Measurements from ENCODE around the gene UQCRQ.
"Not testable (repeated sequence)": the region's sequence is repeated elsewhere in the genome, so short reads cannot be mapped to it uniquely, and the experiment has no call there.

UQCRQ gene

GRCh38 chr5:132832612-132833011 is 33.8 kb upstream of the UQCRQ start:
- DNase-seq (ENCODE audit: low read depth) = no peak

DNA sequence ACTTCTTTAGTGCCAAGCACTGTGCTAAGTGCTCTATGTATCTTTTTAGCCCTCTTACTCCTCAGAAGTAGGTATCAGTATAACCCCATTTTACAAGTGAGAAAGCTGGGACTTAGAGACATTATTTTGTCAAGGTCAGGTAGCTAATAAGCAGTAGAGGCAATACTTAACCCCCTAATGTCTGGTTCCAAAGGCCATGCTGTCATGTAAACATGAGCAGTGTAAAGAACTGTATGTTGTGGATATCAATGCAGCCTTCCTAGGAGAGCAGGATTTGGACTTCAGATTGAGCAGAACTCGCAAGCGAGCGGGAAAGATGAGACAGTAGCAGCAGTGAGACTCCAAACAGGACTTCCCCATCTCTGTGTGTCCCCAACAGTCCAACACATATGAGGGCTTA is 32.4 kb upstream of the UQCRQ start:
- no peak for DNase-seq (ENCODE audit: low read depth)

GRCh38 chr5:132836852-132837251 is 29.6 kb upstream of the UQCRQ start:
- DNase-seq (ENCODE audit: low read depth) = no peak

GRCh38 chr5:132837868-132838267 is 28.6 kb upstream of the UQCRQ start:
- DNase-seq (ENCODE audit: low read depth) = no peak

DNA sequence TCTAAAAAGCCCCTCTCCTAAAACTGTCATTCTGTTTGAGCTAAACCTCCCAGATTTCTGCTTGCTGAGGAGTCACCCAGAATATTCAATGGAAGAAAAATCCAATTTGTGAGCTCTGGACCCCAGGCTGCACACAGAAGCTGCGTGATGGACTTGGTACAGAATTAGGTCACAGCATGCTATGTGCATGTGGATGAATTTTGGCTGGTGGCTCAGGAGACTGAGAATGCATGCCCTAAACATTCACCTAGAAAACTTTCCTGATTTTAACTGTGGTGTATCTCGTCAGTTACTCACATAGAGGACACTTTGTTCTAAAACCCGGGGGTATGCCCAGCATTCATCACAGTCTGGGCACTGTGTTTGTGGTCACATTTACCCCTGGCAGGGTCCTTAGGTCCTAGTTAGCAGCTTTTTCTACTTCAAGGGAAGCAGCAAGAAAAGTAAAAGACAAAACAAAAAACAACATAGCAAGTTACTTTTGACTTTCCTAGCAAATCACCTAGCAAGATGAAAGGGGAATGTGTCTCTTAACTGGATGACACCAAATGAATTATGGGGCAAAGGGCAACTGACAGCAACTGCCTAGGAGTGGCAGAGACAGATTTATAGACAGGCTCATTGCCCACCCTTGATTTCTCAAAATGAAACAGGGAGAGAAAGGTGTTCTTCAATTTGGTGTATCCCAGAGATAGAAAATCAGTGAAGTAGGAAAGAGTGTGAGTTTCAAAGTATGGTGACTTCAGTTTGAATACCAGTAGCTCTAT is 27.7 kb upstream of the UQCRQ start:
- DNase-seq (ENCODE audit: low read depth) = no peak

DNA sequence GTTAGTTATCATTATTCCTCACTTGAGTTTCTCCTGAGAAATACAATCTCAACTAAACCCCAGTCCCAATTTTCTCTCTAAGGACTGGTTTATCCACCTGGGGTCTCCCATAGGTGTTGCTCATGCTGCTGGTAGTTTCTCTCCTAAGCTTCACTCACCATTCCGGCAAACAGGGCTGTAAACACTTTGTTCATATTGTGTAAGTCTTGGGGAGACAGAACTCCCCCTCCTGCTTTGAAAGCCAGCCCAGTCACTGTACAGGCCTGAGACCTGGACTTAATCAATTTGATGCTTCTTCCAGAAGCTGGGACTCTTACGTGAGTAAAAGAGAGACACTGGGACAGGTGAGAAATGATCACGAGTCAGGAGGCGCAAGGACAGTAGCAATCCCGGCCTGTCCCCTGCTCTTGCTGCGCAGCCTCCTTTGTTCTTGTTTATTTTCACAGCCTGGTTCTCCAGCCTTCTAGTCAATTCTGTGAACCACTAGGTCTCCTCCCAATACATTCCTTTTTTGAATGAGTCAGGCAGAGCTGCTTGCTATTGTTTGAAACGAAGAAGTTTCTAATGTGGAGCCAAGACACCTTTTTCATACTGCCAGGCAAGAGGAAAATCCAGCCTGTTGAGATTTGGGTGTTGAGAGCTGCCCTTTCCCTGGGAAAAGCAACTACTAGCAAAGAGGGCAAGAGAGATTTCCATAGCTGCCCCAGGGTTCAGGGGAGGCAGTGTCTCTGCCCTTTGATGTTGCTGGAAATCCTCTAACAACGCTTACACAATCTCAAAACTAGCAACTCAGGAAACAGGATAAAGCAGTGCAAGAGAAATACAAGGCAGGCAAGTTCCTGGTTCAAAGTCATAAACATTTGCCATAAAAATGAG is 26.8 kb upstream of the UQCRQ start:
- DNase-seq (ENCODE audit: low read depth) = no peak

DNA sequence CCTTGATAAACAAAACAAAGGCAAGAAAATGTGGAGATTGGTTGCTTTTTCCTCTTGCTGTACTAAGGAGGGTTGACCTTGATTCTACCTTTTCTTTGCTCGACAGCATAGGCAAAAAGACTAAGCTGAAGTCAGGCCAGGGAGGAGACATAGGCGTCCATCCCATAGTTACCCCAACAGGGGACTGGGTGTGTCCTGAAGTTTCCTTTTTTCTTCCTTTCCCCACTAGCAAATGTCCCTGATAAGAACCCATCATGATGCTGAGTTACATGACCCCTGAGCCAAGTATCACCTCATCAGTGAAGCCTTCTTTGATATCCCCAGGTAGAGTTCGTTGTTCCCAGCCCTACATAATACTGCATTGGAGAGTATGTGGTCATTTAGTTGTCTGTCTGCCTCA is 26.1 kb upstream of the UQCRQ start:
- no peak for DNase-seq (ENCODE audit: low read depth)

DNA sequence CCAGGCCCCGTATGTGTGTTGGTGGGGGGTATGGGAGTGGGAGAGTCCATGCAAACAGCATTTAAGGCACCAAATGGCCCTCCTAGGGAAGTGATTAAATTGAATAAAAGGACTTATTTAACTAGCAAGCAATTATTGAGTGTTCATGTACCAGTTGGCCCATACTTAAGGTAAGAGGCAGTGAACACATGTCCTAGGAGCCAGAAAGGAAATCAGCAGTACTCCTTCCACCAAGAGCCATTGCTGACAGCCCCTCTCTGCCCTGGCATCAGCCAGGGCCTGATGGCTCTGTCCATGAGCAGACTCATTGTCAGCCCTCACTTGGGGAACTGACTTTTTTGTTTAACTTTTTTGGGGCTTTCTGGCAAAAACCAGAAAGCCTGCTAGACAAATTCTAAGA is 25.5 kb upstream of the UQCRQ start:
- DNase-seq (ENCODE audit: low read depth) = no peak

DNA sequence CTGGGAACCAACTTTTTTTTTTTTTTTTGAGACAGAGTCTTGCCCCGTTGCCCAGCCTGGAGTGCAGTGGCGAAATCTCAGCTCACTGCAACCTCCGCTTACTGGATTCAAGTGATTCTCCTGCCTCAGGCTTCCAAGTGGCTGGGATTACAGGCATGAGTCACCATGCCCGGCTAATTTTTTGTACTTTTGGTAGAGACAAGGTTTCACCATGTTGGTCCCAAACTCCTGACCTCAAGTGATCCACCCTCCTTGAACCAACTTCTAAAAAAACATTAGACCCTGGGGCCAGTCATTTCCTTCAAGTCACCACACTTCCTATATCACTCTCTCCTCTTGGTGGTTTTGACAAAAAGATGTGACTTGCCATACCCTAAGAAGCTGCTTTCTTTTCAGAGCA is 25.1 kb upstream of the UQCRQ start:
- DNase-seq (ENCODE audit: low read depth) = no peak

- DNase-seq (ENCODE audit: low read depth) = no peak
Observed at GRCh38 chr5:132848270-132848669, 18.2 kb upstream of the UQCRQ start.

DNA sequence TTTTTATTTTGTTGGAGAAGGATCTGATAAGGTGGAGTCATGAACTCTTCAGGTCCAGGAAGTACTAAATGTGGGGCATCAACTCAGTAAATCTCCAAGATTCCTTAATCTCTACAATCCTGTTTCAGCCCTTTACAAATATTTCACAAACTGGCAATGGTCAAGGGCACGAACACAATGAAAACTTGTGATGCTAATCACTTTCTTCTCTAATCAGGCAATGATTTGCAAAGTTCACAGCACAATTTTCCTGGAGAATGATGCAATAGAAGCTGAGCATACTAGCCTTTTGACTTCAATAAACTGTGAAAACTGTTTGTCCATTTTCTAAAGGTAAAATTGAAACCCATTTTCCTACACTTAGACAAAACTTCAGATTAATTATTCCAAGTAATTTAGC is 17.1 kb upstream of the UQCRQ start:
- no peak for DNase-seq (ENCODE audit: low read depth)

- no peak for DNase-seq (ENCODE audit: low read depth)
Observed at GRCh38 chr5:132850066-132850465, 16.4 kb upstream of the UQCRQ start.

DNA sequence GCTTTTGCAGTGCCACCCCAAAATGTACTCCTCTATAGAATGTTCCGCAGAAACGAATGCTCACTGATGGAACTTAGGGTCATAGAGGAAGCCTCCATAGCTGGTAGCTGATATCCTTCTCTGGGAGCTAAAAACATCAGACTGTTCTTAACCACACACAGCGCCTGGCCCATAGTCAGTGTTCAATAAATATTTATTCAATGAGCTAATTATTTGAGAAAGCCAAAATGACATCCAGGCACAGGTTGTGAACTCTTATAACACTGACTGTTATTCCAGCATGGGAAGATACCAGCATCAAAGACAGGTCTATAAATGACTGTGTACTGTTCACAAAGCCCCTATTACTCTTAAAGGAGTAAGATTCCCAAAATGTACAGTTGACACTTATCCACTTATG is 13.1 kb upstream of the UQCRQ start:
- no peak for DNase-seq (ENCODE audit: low read depth)

DNA sequence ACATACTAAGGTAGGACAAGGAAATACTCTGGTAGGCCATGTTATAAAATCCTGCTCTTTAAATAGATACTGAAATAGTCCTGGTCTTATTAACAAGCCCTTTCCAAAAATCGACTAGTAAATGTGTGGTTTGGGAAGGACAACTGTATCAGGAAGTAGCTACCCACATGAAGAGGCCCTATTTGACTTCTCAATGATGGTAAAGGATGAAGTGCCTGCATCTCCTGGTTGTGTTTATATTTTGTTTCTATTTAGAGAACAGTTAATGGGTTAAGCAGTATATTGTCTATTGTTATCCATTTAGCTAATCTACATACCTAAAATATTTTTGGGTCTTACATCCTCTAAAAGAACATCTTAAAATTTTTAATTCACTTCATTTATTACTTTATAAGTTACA is 12.7 kb upstream of the UQCRQ start:
- DNase-seq (ENCODE audit: low read depth) = no peak

GRCh38 chr5:132854301-132854700 is 12.1 kb upstream of the UQCRQ start:
- DNase-seq (ENCODE audit: low read depth) = no peak

DNA sequence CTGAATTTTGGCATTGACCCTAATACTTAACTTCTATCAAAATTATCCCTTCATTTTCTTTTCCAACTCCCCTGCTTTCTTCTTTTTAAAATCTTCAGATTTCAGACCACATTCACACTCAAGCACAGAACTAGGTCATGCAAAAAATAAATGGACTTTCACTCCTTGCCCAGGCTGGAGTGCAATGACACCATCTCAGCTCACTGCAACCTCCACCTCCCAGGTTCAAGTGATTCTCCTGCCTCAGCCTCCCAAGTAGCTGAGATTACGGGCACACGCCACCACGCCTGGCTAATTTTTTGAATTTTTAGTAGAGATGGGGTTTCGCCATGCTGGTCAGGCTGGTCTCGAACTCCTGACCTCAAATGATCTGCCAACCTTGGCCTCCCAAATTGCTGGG is 11.4 kb upstream of the UQCRQ start:
- not testable (repeated sequence) for DNase-seq (ENCODE audit: low read depth)

- DNase-seq (ENCODE audit: low read depth) = no peak
Observed at GRCh38 chr5:132856011-132856410, 10.4 kb upstream of the UQCRQ start.

- no peak for DNase-seq (ENCODE audit: low read depth)
Observed at GRCh38 chr5:132859889-132860437, 6.5 kb upstream of the UQCRQ start.

- DNase-seq (ENCODE audit: low read depth) = no peak
Observed at GRCh38 chr5:132860742-132861141, 5.7 kb upstream of the UQCRQ start.

GRCh38 chr5:132865668-132866341 is 637 bp upstream of the UQCRQ start:
- no peak for DNase-seq (ENCODE audit: low read depth)

GRCh38 chr5:132867046-132867451 is 607 bp downstream of the UQCRQ start:
- no peak for DNase-seq (ENCODE audit: low read depth)

DNA sequence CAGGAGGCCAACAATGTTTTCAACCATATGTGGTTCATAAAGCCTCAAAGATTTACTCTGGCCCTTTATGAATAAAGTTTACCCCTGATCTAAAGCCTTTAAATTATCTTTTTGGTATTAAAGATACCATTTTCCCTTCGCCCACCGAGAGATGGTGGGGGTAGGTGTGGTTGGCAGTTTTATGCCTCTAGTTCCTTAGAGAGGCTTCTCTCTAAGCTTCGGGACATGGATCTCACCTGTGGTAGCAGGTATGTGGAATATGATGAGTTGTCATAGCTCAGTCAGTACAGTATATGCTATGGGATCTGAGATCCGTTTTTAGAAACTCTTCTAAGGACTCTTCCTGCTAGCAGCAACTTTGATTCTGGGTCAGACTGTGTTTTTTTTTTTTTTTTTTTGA is 2.3 kb downstream of the UQCRQ start:
- no peak for DNase-seq (ENCODE audit: low read depth)

GRCh38 chr5:132870801-132871200 is 4.4 kb downstream of the UQCRQ start:
- DNase-seq (ENCODE audit: low read depth) = no peak

All from GM04503 (cell line).